Choroid plexus epithelial cell (primary cell): ENCODE results near the gene C2CD4A.

Experiments
- DNase-seq: peaks from one replicate; pipeline ENCODE4 v3.0.0-alpha.2; 2010; ENCODE audit warnings: low read depth
- H3K4me3 ChIP-seq: 2 replicates; pipeline ENCODE4 v1.5.1; 2011; ENCODE audit warnings: low read depth, mild to moderate bottlenecking, control low read depth, low read length, moderate library complexity
- CTCF ChIP-seq: conservative IDR thresholded peaks from 2 replicates; pipeline ENCODE4 v1.5.1; 2011; ENCODE audit warnings: low read depth, mild to moderate bottlenecking, control low read depth, inconsistent platforms, low read length, moderate library complexity

C2CD4A gene

GRCh38 chr15:62066663-62067447 is at the start of gene C2CD4A:
TSS of gene C2CD4A (plus strand) at chr15:62066977. CDS start at chr15:62067614, 637 bp downstream.
- H3K4me3 ChIP-seq = peak within 1 kb of the TSS; percentile 33
- peak; percentile 44 for TF ChIP-seq CTCF
- peak; percentile 54 for DNase-seq

DNA sequence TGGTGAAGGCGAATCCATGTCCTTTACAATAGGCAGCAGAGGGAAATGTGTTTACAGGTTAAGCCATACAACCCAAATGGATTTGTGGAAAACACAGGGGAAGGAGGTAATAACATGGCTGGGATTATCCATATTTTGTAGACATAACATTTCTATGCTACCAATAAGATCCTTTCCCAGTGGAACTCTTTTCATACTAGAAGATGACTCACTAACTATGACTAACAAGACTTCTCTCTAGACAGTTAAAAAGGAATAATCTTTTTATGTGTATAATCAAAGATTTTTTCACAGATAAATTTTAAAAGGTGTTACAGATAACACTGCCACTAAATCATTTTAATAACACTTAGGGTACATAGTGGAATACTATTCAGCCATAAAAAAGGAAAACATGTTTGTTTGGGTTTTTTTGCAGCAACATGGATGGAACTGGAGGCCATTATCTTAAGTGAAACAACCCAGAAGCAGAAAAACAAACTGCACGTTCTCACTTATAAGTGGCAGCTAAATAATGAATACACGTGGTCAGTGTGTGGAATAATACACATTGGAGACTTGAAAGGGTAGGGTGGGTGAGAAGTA is 46.1 kb upstream of the C2CD4A start:
- TF ChIP-seq CTCF = no peak
- DNase-seq = peak; percentile 27
- no peak overlapping the region for H3K4me3 ChIP-seq

DNA sequence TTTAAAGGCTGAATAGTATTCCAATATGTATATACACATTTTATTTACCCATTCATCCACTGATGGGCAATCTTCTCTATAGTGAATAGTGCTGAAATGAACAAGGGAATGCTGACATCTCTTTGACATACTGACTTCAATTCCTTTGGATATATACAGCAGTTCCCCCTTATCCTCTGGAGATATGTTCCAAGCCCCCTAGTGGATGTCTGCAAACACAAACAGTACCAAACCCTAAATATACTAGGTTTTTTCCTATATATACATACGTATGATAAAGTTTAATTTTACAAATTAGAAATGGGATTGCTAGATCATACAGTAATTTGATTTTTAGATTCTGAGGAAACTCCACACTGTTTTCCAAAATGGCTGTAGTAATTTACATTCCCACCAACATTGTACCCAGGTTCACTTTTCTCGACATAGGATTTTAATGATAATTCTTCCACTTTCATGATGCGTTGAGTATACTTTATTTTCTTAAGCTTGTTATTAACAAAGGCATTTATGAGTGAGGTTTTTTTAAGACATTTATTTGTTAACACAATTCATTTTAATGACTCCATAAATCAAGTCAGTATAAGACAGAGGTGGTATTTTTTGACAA is 44.7 kb upstream of the C2CD4A start:
- DNase-seq = peak; percentile 22
- TF ChIP-seq CTCF = peak; percentile 55
- no peak overlapping the region for H3K4me3 ChIP-seq

- no peak for DNase-seq
- TF ChIP-seq CTCF = no peak
- H3K4me3 ChIP-seq = no peak overlapping the region
Observed at GRCh38 chr15:62026487-62027262, 40.1 kb upstream of the C2CD4A start.

DNA sequence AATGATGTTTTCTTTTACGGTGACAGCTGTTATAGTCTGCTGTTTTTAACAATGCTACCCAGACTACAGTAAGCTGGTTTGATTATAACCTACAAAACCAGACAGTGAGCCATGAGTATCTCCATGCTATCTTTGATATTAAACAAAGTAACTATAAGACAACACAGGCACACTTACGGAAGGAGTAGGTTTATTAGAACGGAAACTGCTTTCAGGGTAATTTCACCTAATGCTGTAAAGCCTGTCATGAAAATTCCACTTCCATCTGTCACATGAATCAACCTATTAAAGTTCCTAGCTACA is 39.6 kb upstream of the C2CD4A start:
- H3K4me3 ChIP-seq = no peak overlapping the region
- TF ChIP-seq CTCF = no peak
- DNase-seq = no peak

DNA sequence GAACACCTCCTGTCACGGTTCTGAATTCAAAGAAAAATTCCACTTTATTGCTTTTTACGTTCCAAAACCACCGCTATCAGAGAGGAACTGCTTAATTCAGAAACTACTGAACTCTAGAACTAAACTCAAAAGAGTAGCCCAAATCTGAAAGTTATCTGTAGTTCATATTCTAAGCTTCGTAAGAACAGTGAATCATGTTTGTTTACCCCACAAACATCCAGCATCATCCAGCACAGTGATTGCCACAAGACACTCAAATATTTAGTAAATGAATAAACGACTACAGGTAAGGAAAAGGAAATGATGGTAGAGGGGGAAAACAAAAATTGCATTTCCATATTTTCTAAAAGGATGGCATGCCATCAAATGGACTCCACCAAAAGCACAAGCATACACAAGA is 38.9 kb upstream of the C2CD4A start:
- no peak overlapping the region for H3K4me3 ChIP-seq
- no peak for DNase-seq
- no peak for TF ChIP-seq CTCF
